Sigmoid colon (tissue), 4 donors: ENCODE results near the gene ASB8.

Source experiments
- CTCF ChIP-seq, 4 experiments: fragments of 450-650 bp in 3 of 4; fragments of 200-600 bp in 1 of 4; IDR thresholded peaks; one replicate each; pipeline ENCODE4 v1.5.1; 2016 to 2019; ENCODE audit warnings: antibody characterized with exemption in 4 of 4, mild to moderate bottlenecking in 3 of 4, moderate library complexity in 2 of 4
- EP300 ChIP-seq, 4 donors: sonication (generic); formaldehyde crosslinking; IDR thresholded peaks; one replicate each; pipeline ENCODE4 v1.6.1; 2017; ENCODE audit warnings: antibody characterized with exemption in 4 of 4
- POLR2A ChIP-seq, 2 donors: fragments of 450-650 bp; IDR thresholded peaks; one replicate each; pipeline ENCODE4 v1.6.1; 2016; ENCODE audit warnings: antibody characterized with exemption in 2 of 2, mild to moderate bottlenecking in 2 of 2, moderate library complexity in 2 of 2

- TF ChIP-seq CTCF (IDR thresholded peaks at IDR 0.05) (peak; percentile 54 to 86 (median 74)), EP300 (IDR thresholded peaks at IDR 0.05) (no peak), POLR2A (IDR thresholded peaks at IDR 0.05) (no peak)
Observed at GRCh38 chr12:48165089-48165981, 8.0 kb upstream of the ASB8 start.
